ENCODE results near the gene PNP. TPM values are rescaled to one million over a fixed set of nuclear protein-coding genes. Genes with fewer than 3 reads are reported as not detected.

PNP gene
- total and polyA plus RNA-seq, 2 donors (not counting 1 experiment from before 2014, with no cell fraction given): 42.0 to 119 TPM

- Histone ChIP-seq H3K4me3 (ENCODE audit: control extremely low read depth in 1 of 5, extremely low read depth in 1 of 5, insufficient read depth in 1 of 5, low read depth in 2 of 5, low read length in 4 of 5) (no peak overlapping the region), H3K9me3 (ENCODE audit: control extremely low read depth in 1 of 3, control insufficient read depth in 2 of 3, insufficient read depth in 1 of 3, low read length in 2 of 3) (peaks cover 0 to 3% (median 0%) of the 10 kb centered on the region in 3 donors), H3K36me3 (replicated peaks in 1 of 2; ENCODE audit: control extremely low read depth in 1 of 2, control insufficient read depth in 1 of 2, extremely low read depth in 1 of 2, insufficient read depth in 2 of 2, low read length in 1 of 2) (no peaks in the 10 kb centered on the region), H3K4me1 (ENCODE audit: control insufficient read depth in 2 of 2, insufficient read depth in 2 of 2, low read length in 2 of 2) (no peaks in the 10 kb centered on the region), H3K4me2 (replicated peaks; ENCODE audit: low read depth, low read length, poor library complexity, severe bottlenecking) (no peak overlapping the region), H3K27me3 (replicated peaks in 1 of 4; ENCODE audit: control extremely low read depth in 1 of 4, control insufficient read depth in 3 of 4, insufficient read depth in 4 of 4, low read length in 3 of 4) (no peaks in the 10 kb centered on the region), H3K79me2 (ENCODE audit: control insufficient read depth, insufficient read depth, low read length) (no peaks in the 10 kb centered on the region), H3K27ac (ENCODE audit: low read length in 2 of 2) (no peak overlapping the region), H2AFZ (ENCODE audit: insufficient read depth, low read depth, low read length, poor library complexity, severe bottlenecking) (no peak overlapping the region), H3K9ac (ENCODE audit: low read length) (no peak overlapping the region), H4K20me1 (ENCODE audit: control insufficient read depth, insufficient read depth, low read length, poor library complexity, severe bottlenecking) (no peaks in the 10 kb centered on the region)
- POLR2A ChIA-PET: no interaction called here
- peaks cover 5% of the 10 kb centered on the region for H3K27me3 Mint-ChIP-seq
- intact Hi-C loops (cut with micrococcal nuclease): no loop called here
- no peak for ATAC-seq (ENCODE audit: low read depth)
- no peaks in the 10 kb centered on the region for H3K4me1 Mint-ChIP-seq
- no peak overlapping the region for H3K4me3 Mint-ChIP-seq
- no peaks in the 10 kb centered on the region for H3K9me3 Mint-ChIP-seq (ENCODE audit: insufficient read depth)
- CTCF ChIA-PET: no interaction called here
- no peak for DNase-seq
- TF ChIP-seq CTCF (IDR thresholded peaks at IDR 0.05) (no peak), EZH2 (IDR thresholded peaks at IDR 0.05; ENCODE audit: borderline replicate concordance, insufficient read depth, low read depth, low read length, poor library complexity, severe bottlenecking) (no peak)
- no peak overlapping the region for H3K27ac Mint-ChIP-seq
- 86% methylated on average over 1 of the region's 2 CpGs for WGBS (ENCODE audit: insufficient coverage)
These were observed 54.8 kb downstream of the PNP start for GRCh38 chr14:20524027-20524426.

Other genes starting within 250 kb of the PNP start
- not detected in 2 replicates for gene OR11H6, start 245.7 kb upstream of the PNP start, total RNA-seq
- not detected in 2 replicates for gene OR11H6, start 245.7 kb upstream of the PNP start, polyA plus RNA-seq
- not detected in 2 replicates for gene OR11H7, start 240.4 kb upstream of the PNP start, total RNA-seq
- gene OR11H7, start 240.4 kb upstream of the PNP start, polyA plus RNA-seq: not detected in 2 replicates
- not detected in 2 replicates for gene OR11H4, start 230.1 kb upstream of the PNP start, total RNA-seq
- not detected in 2 replicates for gene OR11H4, start 230.1 kb upstream of the PNP start, polyA plus RNA-seq
- 37.5 and 38.8 TPM in 2 replicates for gene TTC5, start 163.5 kb upstream of the PNP start, total RNA-seq
- gene TTC5, start 163.5 kb upstream of the PNP start, polyA plus RNA-seq: 6.9 and 8.2 TPM in 2 replicates
- gene CCNB1IP1, start 136.1 kb upstream of the PNP start, total RNA-seq: 24.7 and 26.0 TPM in 2 replicates
- 48.8 and 56.4 TPM in 2 replicates for gene CCNB1IP1, start 136.1 kb upstream of the PNP start, polyA plus RNA-seq
- 17.4 and 22.4 TPM in 2 replicates for gene PARP2, start 125.8 kb upstream of the PNP start, total RNA-seq
- gene PARP2, start 125.8 kb upstream of the PNP start, polyA plus RNA-seq: 17.0 and 19.8 TPM in 2 replicates
- gene TEP1, start 55.9 kb upstream of the PNP start, total RNA-seq: 123 and 143 TPM in 2 replicates
- 67.3 and 69.9 TPM in 2 replicates for gene TEP1, start 55.9 kb upstream of the PNP start, polyA plus RNA-seq
- 0.20 and 0.27 TPM in 2 replicates for gene KLHL33, start 33.2 kb upstream of the PNP start, total RNA-seq
- gene KLHL33, start 33.2 kb upstream of the PNP start, polyA plus RNA-seq: 0.25 and 0.36 TPM in 2 replicates
- gene OSGEP, start 14.6 kb upstream of the PNP start, total RNA-seq: 115 and 117 TPM in 2 replicates
- 156 and 274 TPM in 2 replicates for gene OSGEP, start 14.6 kb upstream of the PNP start, polyA plus RNA-seq
- 103 and 111 TPM in 2 replicates for gene APEX1, start 14.2 kb upstream of the PNP start, total RNA-seq
- gene APEX1, start 14.2 kb upstream of the PNP start, polyA plus RNA-seq: 169 and 251 TPM in 2 replicates
- gene PIP4P1, start 8.0 kb upstream of the PNP start, total RNA-seq: 97.5 and 101 TPM in 2 replicates
- 183 and 284 TPM in 2 replicates for gene PIP4P1, start 8.0 kb upstream of the PNP start, polyA plus RNA-seq
- gene RNASE10, start 36.1 kb downstream of the PNP start, total RNA-seq: 1.2 and 1.7 TPM in 2 replicates
- 0.10 TPM in 1 of 2 replicates, not detected in the other for gene RNASE10, start 36.1 kb downstream of the PNP start, polyA plus RNA-seq
- gene RNASE9, start 91.6 kb downstream of the PNP start, total RNA-seq: not detected in 2 replicates
- gene RNASE9, start 91.6 kb downstream of the PNP start, polyA plus RNA-seq: not detected in 2 replicates
- gene RNASE11, start 118.6 kb downstream of the PNP start, total RNA-seq: not detected in 2 replicates
- not detected in 2 replicates for gene RNASE11, start 118.6 kb downstream of the PNP start, polyA plus RNA-seq
- not detected in 2 replicates for gene RNASE12, start 122.0 kb downstream of the PNP start, total RNA-seq
- not detected in 2 replicates for gene RNASE12, start 122.0 kb downstream of the PNP start, polyA plus RNA-seq
- not detected in 2 replicates for gene OR6S1, start 172.3 kb downstream of the PNP start, total RNA-seq
- gene OR6S1, start 172.3 kb downstream of the PNP start, polyA plus RNA-seq: 0.14 and 0.16 TPM in 2 replicates
- gene RNASE4, start 215.2 kb downstream of the PNP start, total RNA-seq: 0.49 and 1.8 TPM in 2 replicates
- gene RNASE4, start 215.2 kb downstream of the PNP start, polyA plus RNA-seq: 1.2 and 1.8 TPM in 2 replicates
- 1.7 and 2.3 TPM in 2 replicates for gene ANG, start 219.4 kb downstream of the PNP start, total RNA-seq
- gene ANG, start 219.4 kb downstream of the PNP start, polyA plus RNA-seq: 0.82 and 2.0 TPM in 2 replicates

Measured in B cell (primary cell).